Prostate gland (tissue), 2 donors: ENCODE data around the gene DHH.

Experiments
- POLR2A ChIP-seq: fragments of 450-650 bp; IDR thresholded peaks from one replicate; pipeline ENCODE4 v1.6.1; 2016; ENCODE audit warnings: antibody characterized with exemption, mild to moderate bottlenecking
- TF ChIP-seq, protein P1 (sequence below), 4 experiments: fragments of 200-600 bp in 2 of 4; fragments of 450-650 bp in 2 of 4; sonication (generic) in 2 of 4; IDR thresholded peaks; 1 replicate in 3 of 4; 2 replicates in 1 of 4; pipeline ENCODE4 v1.5.1; 2016 to 2019; ENCODE audit warnings: antibody characterized with exemption in 4 of 4, mild to moderate bottlenecking in 2 of 4, moderate library complexity in 2 of 4

DNA sequence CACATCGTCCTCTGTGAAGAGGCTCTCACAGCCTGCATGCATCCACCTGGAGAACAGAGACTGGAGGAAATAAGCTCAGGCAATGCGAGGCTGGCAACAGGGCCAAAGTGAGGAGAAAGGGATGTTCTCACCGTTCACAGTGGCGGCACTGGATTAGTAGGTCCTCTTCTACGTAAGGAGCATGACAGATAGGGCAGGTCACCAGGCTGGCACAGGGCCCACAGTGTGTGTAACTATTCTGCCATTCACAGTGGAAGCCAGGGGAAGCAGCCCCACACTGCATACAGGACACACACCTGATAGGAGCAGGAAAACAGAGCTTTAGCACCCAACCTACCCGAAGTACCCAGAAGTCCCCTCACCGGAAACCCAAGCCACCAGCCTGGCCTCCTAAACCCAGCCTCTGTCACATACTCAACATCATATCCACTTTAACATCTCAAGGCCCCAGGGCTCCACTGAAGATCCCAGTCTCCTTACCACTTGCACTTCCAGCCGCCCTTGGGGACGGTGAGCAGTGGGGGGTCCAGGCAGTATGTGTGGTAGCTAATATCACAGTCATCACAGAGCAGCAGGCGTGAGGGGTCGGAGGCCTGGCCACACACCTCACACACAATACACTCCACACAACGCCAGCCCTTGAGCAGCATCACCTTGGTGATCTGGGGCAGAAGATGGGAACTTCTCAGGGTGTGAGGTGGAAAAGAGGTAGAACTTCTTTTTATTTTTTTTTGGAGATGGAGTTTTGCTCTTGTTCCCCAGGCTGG, 48.3 kb downstream of the DHH start:
- TF ChIP-seq, protein P1, sequence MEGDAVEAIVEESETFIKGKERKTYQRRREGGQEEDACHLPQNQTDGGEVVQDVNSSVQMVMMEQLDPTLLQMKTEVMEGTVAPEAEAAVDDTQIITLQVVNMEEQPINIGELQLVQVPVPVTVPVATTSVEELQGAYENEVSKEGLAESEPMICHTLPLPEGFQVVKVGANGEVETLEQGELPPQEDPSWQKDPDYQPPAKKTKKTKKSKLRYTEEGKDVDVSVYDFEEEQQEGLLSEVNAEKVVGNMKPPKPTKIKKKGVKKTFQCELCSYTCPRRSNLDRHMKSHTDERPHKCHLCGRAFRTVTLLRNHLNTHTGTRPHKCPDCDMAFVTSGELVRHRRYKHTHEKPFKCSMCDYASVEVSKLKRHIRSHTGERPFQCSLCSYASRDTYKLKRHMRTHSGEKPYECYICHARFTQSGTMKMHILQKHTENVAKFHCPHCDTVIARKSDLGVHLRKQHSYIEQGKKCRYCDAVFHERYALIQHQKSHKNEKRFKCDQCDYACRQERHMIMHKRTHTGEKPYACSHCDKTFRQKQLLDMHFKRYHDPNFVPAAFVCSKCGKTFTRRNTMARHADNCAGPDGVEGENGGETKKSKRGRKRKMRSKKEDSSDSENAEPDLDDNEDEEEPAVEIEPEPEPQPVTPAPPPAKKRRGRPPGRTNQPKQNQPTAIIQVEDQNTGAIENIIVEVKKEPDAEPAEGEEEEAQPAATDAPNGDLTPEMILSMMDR (IDR thresholded peaks at IDR 0.05) = no peak
- TF ChIP-seq POLR2A = no peak
